HG03095 (cell line): ENCODE measurements around the gene LOXL4.

Experiments used
- ATAC-seq: cut with Tn5 transposase; IDR thresholded peaks from one replicate; pipeline ENCODE4 v1.9.1; 2021; ENCODE audit warnings: moderate library complexity; ENCODE audit not compliant: unreplicated experiment

The LOXL4 gene

GRCh38 chr10:98295907-98296306, 27.9 kb upstream of the LOXL4 start:
- ATAC-seq = no peak

GRCh38 chr10:98295401-98295811, 27.4 kb upstream of the LOXL4 start:
- ATAC-seq = no peak

DNA sequence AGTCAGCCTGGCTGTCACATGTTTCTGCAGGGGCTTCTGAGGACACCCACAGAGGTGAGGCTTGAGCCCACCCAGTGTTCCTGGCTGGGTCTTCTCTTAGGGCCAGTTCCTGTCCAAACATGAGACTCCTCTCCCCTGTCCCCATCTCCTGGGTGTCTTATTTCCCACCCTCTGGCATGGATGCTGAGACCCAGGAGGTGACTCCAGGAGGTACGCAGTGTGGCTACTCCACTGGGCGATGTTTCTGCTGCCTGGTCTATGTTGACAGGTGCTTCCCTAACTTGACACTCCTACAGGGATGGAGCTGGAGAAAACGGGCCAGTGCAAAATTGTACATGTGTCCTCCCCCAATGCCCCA, 26.3 kb upstream of the LOXL4 start:
- no peak for ATAC-seq

DNA sequence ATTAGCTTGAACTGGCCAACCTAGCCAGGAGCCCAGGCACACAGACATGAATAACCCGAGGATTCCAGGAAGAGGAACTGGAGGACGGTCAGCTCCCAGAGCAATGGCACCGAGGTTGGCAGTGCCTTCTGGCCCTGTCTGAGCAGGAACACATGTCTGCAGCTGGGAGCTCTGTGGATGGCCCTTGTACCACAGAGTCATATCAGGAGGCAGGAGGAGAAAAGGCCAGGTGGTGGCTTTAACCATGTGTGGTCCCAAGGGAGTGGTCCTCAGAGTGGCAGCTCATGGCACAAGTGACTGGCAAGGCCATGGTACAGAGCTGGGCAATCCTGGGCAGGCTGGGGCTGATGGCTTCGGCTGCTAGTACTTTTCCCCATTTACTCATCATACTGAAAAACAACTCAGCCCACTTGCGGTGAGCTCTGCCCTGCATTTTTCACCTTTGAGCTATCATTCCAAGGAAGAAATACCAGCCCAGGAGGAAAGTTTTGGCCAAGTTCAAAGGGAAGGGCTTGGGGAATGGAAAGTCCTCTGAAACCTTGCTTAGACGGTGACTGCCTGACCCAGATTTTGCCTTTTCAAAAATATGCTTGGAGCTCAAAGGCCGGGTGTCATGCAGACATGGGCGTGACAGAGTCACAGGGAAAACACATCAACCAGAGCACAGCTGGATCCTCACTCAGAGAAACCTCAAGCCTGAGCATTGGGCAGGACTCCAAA, 25.7 kb upstream of the LOXL4 start:
- ATAC-seq = no peak

GRCh38 chr10:98292971-98293370, 25.0 kb upstream of the LOXL4 start:
- no peak for ATAC-seq

DNA sequence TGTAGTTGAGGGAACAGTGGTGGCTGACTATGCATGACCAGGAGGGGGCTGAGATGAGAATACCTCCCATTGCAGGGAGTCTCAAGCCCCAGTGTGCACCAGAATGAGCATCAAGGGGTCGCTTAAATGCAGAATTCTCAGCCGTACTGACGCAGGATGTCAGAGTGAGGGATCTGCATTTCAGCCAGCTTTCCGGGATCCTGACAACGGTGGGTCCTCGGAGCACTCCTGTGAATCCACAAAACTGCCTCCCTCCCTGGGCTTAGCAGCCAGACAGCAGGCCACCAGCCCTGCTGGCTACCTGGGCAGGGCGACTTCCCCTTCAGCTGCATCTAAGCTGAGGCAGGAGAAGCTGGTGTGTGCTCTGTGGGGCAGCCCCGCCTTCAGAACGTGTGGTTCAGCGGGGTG, 21.8 kb upstream of the LOXL4 start:
- ATAC-seq = no peak

DNA sequence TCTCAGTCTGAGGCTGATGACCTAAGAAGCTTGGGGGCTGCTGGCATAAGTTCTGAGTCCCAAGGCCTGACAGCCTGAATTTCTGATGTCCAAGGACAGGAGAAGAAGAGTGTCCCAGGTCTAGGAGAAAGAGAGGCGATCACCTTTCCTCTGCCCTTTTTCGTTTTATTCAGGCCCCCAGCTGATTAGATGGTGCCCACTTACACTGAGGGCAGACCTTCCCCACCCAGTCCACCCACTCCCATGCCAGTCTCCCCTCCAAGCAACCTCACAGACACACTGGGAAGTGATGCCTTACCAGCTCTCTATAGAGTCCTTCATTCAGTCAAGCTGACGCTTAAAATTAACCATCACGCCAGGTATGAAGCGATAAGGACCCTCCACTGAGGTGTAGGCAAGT, 19.3 kb upstream of the LOXL4 start:
- no peak for ATAC-seq

GRCh38 chr10:98286419-98286818, 18.4 kb upstream of the LOXL4 start:
- no peak for ATAC-seq

DNA sequence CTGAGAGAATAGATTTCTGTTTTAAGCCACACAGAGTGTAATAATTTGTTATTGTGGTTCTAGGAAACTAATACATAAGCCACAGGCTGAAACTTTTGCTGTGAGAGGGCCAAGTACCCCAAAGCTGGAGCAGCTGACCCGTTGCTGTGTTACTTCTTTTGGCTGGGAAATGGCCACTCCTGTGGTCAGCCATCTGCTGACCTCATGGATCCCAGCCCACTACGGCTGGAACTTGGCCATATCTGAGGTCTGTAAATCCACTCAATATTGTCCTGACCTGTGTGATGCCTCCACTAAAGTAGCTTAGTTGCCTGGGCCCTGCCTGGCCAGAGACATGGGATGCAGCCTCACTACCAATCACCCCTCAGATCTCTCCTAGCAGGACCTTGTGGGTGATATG, 17.4 kb upstream of the LOXL4 start:
- no peak for ATAC-seq

- ATAC-seq = no peak
Measured at GRCh38 chr10:98276311-98276710, 8.3 kb upstream of the LOXL4 start.

GRCh38 chr10:98274562-98274961, 6.6 kb upstream of the LOXL4 start:
- ATAC-seq = no peak

GRCh38 chr10:98273057-98273850, 5.3 kb upstream of the LOXL4 start:
- no peak for ATAC-seq

DNA sequence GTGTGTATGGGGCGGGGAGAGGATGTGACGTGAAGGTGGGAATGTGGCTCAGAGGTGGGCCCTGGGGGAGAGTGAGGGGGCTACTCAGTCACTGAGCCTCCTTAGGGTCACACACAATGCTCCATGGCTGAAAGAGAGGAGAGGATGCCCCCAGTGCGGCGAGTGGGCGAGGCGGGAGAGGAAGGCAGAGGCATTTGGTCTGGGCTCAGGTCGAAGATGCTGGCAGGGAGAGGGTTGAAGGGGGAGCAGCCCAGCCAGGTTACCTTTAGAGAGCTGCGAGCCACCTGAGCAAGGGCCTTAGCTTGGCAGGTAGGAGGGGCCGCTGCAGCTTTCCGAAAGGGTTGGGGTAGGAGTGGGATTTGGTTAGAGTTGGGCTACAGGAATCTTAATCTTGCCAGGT, 4.7 kb upstream of the LOXL4 start:
- ATAC-seq = no peak

DNA sequence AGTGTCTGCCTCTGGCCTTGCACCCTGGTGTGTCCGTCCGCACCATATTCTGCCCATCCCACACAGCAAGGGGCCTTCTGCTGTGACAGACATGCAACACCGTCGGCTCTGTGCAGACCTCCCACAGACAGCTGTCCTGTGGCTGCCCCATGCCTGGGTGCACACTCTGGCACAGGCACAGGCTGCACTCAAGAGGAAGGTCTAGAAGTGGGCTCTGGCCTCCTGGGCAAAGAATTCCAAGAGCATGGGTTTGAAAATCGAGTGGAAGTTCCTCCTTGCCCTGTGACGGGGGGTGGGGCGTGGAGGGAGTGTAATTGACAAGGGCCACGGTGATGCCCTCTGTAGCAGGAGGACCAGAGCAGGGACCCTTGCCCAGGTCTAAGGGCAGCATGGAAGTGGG, 4.3 kb upstream of the LOXL4 start:
- no peak for ATAC-seq

GRCh38 chr10:98270786-98271185, 2.8 kb upstream of the LOXL4 start:
- ATAC-seq = no peak

DNA sequence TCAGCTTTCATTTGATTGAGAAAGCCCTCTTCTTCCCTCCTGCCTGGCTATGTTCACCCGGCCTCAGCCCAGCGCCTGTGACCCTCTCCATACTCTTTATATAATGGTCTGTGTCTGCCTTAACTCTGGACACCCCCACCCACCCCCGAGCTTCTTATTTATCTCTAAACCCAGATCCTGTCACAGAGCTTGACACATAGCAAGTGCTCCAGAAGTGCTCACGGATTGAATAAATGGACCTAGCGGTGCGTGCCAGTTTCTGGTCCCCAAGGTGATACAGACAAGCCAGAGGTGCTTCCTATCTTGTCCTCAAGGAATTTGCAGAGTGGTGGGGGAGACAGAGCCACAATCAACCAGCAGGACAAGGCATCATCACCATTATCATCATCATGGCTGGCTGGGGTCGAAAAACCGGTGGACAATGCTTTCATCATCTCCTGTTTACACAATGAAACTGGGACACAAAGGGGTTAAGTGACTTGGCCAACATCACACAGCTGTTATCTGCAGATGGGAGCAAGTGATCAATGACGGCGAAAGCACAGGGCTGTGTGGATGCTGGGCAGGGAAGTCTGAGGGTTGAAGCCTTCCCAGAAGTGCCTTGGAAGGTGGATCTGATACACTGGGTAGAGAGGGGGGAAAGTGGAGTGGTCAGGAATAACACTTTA, 2.2 kb upstream of the LOXL4 start:
- ATAC-seq = no peak

DNA sequence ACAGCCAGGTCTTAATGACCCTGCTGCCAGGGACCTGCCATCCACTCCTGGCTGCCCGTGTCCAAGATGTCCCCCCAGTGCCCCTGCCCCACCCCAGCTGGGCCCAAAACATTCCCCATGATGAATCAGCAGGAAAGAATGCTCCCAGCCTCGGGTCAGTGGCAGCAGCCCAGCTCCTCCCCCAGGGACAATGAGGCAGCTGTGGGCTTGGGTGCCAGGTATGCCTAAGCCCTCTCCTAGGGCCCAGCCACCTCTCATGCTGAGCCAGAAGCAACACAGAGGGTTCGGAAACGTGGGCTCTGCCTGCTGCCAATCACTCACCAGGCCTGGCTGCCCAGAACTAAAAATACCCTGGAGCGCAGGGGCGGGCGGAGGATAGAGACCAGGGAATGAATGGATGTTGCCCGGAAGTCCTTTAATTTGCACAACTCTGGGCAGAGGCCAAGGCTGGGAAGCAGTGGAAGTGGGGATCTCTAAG, 1.5 kb upstream of the LOXL4 start:
- no peak for ATAC-seq

DNA sequence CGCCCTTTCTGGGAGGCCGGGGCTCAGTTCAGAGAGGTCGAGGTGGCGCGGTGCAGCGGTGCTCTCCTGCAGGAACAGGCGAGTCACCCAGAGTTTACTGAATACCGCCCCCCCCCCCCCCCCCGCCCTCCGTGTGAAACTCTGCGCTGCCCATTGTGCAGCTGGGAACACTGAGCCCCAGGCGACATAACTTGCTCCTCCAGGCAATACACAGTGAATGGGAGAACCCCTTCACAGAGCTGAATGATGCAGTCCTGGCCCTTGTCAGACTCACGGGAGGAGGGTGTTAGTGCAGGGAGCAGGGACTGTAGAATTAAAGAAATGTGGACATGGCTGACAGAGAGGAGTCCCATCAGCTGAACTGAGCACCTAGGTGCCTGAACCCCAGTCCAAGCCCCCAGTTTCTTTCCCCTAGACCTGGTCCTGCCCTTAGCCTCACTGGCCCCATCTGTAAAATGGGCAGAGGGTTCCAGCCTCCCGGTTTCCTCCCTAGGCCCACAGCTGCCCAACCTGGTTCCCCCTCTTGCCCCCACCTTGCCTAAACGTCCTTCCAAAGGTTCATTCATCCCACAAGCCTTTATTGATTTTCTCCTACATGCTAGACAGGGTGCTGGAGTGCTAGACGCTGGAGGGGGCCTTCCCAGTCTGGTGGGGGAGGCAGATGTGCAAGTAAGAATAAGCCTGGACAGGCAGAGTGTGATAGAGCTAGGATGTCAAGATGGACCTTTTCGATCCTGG, 869 bp upstream of the LOXL4 start:
- ATAC-seq = no peak

- no peak for ATAC-seq
Measured at GRCh38 chr10:98267069-98267893, 713 bp downstream of the LOXL4 start.

GRCh38 chr10:98266647-98267046, 1.3 kb downstream of the LOXL4 start:
- ATAC-seq = no peak
